HL-60/S4 treated with retinoic acid at 250 ng/mL for 4 days and 3 days (cell line): Measurements from ENCODE around the gene ADARB2.
"Not testable (repeated sequence)": the region's sequence is repeated elsewhere in the genome, so short reads cannot be mapped to it uniquely, and the experiment has no call there.

Experiments used
- in situ Hi-C: fragments of 300-500 bp; cut with MboI; formaldehyde crosslinking; loops from 2 replicates; pipeline ENCODE4 v1.7.0; 2022; ENCODE audit warnings: low sequenced_read_pairs

The ADARB2 gene

GRCh38 chr10:1451941-1452340, 285.4 kb downstream of the ADARB2 start:
- in situ Hi-C loops, result loop anchor here (25.0 kb wide), 1 partner anchor 90 kb away; no protein-coding TSS in a partner anchor

GRCh38 chr10:1451362-1451888, 285.9 kb downstream of the ADARB2 start:
- in situ Hi-C loops, result loop anchor here (25.0 kb wide), 1 partner anchor 89 kb away; no protein-coding TSS in a partner anchor

- in situ Hi-C loops, result loop anchor here (25.0 kb wide), 1 partner anchor 87 kb away; no protein-coding TSS in a partner anchor
Measured at GRCh38 chr10:1449572-1450205, 287.6 kb downstream of the ADARB2 start.

GRCh38 chr10:1449021-1449420, 288.3 kb downstream of the ADARB2 start:
- in situ Hi-C loops, result no loop called here

- in situ Hi-C loops, result no loop called here
Measured at GRCh38 chr10:1448252-1448930, 288.9 kb downstream of the ADARB2 start.

GRCh38 chr10:1444826-1445225, 292.5 kb downstream of the ADARB2 start:
- in situ Hi-C loops, result no loop called here

GRCh38 chr10:1440897-1441296, 296.4 kb downstream of the ADARB2 start:
- in situ Hi-C loops, result no loop called here

- in situ Hi-C loops, result no loop called here
Measured at GRCh38 chr10:1434912-1435692, 302.2 kb downstream of the ADARB2 start.

- in situ Hi-C loops, result no loop called here
Measured at GRCh38 chr10:1434202-1434601, 303.1 kb downstream of the ADARB2 start.

GRCh38 chr10:1432161-1432560, 305.2 kb downstream of the ADARB2 start:
- in situ Hi-C loops, result no loop called here

- in situ Hi-C loops, result no loop called here
Measured at GRCh38 chr10:1431229-1431628, 306.1 kb downstream of the ADARB2 start.

GRCh38 chr10:1427521-1428186, 309.7 kb downstream of the ADARB2 start:
- in situ Hi-C loops, result not testable (repeated sequence)

GRCh38 chr10:1426786-1427185, 310.5 kb downstream of the ADARB2 start:
- in situ Hi-C loops, result no loop called here

GRCh38 chr10:1425879-1426278, 311.4 kb downstream of the ADARB2 start:
- in situ Hi-C loops, result no loop called here

- in situ Hi-C loops, result no loop called here
Measured at GRCh38 chr10:1424648-1425047, 312.7 kb downstream of the ADARB2 start.

- in situ Hi-C loops, result no loop called here
Measured at GRCh38 chr10:1423676-1424253, 313.6 kb downstream of the ADARB2 start.

- in situ Hi-C loops, result no loop called here
Measured at GRCh38 chr10:1422275-1422674, 315.1 kb downstream of the ADARB2 start.

GRCh38 chr10:1420661-1421362, 316.5 kb downstream of the ADARB2 start:
- in situ Hi-C loops, result no loop called here

- in situ Hi-C loops, result no loop called here
Measured at GRCh38 chr10:1419796-1420610, 317.3 kb downstream of the ADARB2 start.
